Subcutaneous adipose tissue (tissue), 4 donors: ENCODE data around the gene FBF1. TPM values are rescaled to one million over a fixed set of nuclear protein-coding genes. Genes with fewer than 3 reads are reported as not detected.

Experiments
- CTCF ChIP-seq: fragments of 450-650 bp; IDR thresholded peaks from one replicate; pipeline ENCODE4 v1.5.1; 2016; ENCODE audit warnings: low read depth, mild to moderate bottlenecking, control low read depth, antibody characterized with exemption, moderate library complexity
- total RNA-seq, 4 donors: library from RNA; depleted of rRNA; stranded (reverse); fragments of >200 nt; gene quantifications; one replicate each; pipeline ENCODE4 v1.1.0, GENCODE V29; 2016

The FBF1 gene
- total RNA-seq, 4 donors from 2014 or later, result 3.1 to 8.8 (median 6.7) TPM

DNA sequence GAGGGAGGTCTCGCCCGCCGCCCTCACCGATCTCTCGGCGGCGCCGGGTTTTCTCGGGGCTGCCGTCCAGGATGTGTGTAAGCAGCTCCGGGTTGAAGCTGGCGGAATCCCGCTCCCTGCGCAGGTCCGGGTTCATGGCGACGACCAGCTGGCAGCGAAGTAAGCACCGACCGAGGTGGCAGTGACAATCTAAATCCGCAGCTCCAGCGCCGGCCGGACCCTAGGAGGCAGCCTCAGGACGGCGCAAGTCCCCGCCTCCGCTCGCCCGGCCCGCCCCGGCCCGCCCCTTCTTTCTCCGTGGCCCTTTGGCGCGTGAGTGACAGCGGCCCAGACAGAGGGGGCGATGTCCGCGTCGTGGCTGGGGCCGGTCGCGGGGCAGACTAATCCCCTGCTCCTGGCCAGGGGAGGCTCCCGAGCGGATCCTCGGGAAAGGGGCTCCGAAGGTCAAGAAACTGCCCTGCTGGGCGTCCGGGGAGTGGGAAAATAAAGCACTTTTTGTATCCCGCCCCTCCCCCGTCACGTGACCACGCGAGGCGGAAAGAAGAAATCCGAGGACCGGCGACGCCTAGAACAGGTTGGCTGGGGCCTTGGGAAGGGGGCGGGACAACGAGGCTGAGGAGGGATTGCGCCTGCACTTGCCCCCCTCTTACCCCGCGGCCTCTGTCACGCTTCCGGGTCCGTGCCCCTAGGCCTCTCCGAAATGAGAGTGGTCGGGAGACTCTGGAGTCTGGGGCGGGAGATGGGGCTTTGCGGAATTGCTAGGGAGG, 38.3 kb upstream of the FBF1 start, which contains the start of the genes ACOX1 and TEN1:
TSS of gene ACOX1 (minus strand) at position 229 of the 767 bp plus-strand sequence. CDS start at position 136, 93 bp downstream.
TSS of gene TEN1 (plus strand) at position 303 of the 767 bp plus-strand sequence. CDS start 6,953 bp downstream, outside the sequence.
- TF ChIP-seq CTCF, result no peak

- TF ChIP-seq CTCF, result no peak
Measured at GRCh38 chr17:75976175-75976848, 35.5 kb upstream of the FBF1 start.

- TF ChIP-seq CTCF, result no peak
Measured at GRCh38 chr17:75975757-75976174, 34.9 kb upstream of the FBF1 start.

DNA sequence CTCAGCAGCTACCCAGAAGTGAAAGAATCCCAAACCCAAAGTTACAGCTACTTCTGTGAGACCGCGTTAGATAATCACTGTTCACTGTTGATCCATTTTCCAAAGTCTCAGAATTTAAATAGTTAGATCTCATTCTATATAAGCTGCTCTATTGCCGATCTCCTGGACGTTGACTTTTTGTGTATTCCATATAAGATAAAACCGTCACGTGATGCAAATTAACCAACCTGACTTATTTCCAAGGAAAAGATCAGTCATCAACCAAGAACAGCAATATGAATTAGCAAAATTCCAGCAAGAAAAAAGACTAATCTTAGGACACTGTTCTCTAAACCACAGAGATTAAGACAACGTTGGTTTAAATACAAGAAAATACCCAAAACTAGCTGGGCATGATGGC, 29.8 kb upstream of the FBF1 start:
- no peak for TF ChIP-seq CTCF

- no peak for TF ChIP-seq CTCF
Measured at GRCh38 chr17:75970011-75970523, 29.2 kb upstream of the FBF1 start.

GRCh38 chr17:75965468-75965867, 24.6 kb upstream of the FBF1 start:
- no peak for TF ChIP-seq CTCF

DNA sequence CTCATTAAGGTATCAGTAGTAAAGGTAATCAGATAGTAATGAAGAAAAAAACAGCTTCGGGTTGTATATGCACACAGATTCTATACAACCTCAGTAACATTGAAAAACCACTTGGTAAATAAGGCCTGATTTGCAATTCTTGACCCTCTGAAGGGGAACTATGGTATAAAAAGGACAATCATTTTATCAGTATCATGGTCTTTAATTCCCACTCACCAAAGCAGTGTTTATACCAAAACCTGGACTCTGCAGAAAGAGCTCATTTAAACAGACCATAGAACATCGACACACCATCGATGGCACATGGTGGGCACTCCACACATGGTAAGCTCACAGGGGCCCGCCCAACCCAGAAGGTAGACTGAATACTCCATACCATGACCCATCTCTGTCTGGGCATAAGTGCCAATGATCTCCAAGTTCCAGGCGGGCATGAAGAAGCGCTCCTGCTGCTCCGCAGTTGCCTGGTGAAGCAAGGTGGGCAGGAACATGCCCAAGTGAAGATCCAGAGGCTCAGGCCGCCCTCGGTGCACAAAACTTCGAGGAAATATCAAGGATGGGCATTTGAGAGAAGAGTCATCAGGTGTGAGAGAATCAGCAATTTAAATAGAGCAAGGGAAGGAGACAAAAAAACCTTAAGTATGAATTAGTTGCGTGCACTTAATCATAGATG, 19.1 kb upstream of the FBF1 start:
- no peak for TF ChIP-seq CTCF
